ENCODE results near the gene OR6B1.

OR6B1 gene

DNA sequence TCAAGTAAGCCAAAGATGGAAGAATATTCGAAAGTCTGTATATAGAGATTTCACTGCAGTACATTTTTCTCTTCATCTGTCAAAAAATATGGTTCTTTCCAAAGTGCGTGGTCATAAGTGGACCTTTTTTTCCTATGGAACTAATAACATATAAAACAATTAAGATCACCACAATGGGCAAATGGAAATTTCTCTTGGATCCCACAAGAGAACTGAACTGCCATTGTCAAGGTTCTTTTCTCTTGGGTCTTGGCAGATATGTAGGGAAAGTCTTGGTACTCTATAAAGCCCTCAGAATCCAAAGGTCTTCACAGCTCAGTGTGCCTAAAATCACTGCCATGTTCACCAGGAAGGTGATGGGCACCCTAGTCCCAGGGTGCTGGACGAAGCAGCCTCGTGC lies at the start of gene OR6B1:
TSS of gene OR6B1 (plus strand) at position 301 of the 400 bp plus-strand sequence. CDS start 3,677 bp downstream, outside the sequence.
- no peak for DNase-seq

DNA sequence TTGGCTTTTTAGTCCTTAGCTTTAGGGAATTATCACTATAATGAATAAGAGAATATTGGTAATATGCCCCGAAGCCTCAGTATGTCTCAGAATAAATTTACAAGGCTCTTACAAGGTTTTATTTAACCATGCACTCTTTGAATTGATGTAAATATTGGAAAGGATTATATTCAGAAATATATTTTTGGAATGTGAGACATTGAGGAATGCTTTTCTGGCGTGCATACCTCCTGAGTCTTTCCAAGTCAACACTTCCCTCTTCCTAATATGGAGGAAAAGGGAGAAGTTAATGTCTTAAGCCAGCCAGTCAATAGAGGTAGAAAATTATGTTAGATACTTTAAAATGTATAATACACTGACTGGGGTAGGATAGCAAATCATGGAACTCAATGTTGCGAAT lies 46.7 kb upstream of the OR6B1 start:
- DNase-seq = no peak

DNA sequence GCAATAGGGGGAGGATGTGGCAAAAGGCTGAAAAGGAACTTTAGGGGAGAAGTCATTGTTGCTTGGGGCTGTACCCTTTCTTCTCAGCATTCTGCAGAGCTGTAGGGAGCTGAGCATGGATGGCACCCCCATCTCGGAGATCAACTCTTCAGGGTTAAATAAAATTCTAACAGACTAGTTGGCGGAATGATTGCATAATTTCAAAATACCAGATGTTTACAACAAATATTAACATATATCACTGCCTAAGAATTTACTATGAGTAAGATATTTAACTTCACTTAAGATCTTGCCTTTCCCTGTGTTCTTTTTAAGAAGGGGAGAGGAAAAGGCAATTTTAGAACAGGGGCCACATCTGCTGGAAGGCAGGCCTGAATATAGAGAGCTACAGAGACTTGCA lies 46.0 kb upstream of the OR6B1 start:
- no peak for DNase-seq

DNA sequence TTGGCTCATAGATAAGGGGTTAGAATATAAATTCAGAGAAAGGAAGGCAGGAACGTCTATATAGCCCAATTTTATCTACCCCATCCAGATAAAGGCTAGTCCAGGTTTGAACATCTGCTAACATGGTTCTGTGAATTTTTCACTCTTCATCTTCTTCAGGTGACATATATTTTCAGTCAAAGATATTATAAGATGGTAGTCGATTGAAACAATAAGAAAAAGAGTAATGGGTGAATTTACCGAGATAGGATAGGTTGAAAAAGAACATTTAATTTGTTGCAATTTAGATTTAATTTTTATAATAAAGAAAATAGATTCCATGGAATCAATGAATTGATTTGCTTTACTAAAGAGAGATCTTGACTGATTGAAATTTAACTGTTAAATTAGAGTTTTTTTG lies 45.6 kb upstream of the OR6B1 start, which contains the start of gene OR2F1:
TSS of gene OR2F1 (plus strand) at position 301 of the 400 bp plus-strand sequence. CDS start 5,127 bp downstream, outside the sequence.
- no peak for DNase-seq

DNA sequence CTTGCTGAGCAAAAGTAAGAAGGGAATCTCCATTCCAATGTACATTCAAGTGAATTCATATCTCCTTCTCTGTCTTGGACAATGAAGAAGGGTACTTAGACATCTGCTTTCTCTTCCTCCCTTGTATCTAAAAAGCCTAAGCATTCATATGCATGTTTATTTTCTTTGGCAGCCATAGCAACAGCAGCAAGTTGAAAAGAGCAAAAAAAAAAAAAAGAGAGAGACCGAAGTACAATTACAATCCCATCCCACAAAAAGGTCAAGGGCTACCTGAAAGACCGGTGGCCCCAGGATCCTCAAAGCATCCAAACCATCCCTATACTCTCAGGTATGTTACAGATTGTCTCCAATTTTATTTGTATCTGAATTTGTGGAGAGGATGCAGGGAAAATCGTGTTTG lies 41.3 kb upstream of the OR6B1 start:
- no peak for DNase-seq

DNA sequence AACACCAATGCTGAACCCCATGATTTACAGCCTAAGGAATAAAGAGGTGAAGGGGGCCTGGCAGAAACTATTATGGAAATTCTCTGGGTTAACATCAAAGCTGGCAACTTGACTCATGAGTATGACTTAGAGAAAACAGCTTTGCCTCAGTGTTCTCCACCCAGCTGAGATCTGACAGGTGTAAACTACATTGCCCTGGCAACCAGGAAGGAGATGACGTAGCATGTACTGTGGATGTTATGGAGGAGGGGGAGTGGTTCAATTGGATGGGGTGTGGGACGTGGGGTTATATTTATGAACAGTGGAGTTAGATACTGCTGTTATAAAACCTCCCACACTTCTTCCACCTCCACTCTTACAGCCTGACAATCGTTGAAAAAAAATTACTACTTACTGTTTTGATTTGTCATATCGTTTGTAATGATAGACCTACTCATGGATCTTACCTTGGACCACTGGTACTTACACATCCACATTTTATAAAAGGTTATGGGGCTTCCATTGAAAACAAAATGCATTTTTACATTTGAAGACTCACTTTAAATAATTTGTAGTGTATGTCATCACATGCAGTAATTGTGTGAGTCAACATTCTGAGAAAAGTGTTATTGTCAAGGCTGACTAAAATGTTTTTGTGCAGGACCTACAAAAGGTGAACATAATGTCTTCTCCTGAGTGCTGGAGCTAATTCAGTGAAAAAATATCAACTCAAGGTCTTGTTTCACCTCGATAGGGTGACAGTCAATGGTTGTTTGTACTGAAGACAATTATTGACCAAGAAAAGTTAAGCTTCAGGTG lies 39.1 kb upstream of the OR6B1 start:
- DNase-seq = no peak

DNA sequence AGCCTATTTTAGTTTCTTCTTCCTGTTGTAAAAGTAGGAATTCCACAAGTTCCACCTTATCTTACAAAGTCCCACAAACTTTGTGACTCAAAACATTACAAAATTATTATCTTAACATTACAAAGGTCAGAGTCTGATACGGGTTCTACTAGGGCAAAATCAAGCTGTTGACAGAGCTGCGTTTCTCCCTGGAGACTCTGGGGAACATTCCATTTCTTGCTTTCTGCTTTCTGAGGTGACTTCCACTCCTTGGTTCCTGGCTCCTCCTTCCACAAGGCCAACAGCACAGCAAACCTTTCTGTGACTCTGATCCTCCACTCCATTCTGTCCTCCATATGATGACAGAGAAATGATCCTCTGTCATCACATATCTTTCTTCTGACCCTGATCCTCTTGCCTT lies 34.8 kb upstream of the OR6B1 start:
- DNase-seq = no peak

DNA sequence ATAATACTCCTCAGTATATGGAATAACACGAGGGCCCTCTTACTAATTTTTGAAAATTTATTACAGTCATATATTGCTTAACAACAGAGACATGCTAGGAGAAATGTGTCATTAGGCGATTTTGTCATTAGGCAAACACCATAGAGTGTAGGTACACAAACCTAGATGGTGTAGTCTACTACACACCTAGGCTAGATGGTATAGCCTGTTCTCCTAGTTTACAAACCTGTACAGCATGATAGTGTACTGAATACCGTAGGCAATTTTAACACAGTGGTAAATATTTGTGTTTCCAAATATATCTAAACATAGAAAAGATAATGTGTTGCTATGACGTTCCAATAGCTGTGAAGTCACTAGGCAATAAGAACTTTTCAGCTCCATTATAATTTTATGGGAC lies 32.7 kb upstream of the OR6B1 start:
- no peak for DNase-seq

DNA sequence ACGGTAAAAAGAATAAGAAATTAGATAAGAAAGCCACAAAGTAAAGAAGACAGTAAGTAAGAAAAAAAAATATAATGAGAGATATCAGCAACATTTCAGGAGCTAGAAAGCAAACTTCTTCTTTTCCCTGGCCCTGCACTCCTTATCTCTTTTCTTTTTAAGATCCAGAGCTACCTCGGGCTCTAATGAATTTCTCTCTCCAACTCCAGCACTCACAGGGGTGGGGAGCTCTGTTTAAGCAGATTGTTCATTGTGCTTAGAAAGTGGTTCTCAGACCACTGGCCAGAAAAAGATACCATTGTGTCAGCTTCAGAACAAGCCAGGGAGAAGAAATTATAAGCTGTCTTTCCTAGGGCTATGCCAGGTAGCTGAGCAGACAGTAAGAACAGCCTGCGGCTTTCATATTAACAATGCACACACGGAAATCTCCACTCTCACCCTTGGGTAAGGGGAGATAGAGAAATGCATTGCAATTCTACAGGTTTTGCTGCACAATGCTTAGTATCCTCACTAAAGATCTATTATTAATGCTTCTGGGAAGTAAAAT lies 26.2 kb upstream of the OR6B1 start:
- no peak for DNase-seq

DNA sequence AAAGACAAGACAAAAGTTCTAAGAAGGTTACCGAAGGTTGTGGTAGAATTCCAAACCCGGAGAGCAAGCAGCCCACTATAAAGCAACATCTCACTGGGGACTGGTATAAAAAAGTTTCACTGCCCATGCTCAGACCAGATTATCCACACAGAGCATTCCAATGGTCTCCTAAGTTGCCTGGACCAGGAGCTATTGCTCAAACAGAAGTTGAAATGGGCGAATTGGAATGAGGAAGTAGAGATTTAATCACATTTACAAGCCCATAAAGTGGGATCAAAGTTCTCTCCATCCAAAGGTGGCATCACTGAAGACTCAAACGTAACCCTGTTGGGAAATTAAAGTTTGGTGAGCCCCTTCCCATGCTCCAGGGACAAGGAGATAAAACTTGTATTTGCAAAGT lies 25.7 kb upstream of the OR6B1 start:
- DNase-seq = no peak

DNA sequence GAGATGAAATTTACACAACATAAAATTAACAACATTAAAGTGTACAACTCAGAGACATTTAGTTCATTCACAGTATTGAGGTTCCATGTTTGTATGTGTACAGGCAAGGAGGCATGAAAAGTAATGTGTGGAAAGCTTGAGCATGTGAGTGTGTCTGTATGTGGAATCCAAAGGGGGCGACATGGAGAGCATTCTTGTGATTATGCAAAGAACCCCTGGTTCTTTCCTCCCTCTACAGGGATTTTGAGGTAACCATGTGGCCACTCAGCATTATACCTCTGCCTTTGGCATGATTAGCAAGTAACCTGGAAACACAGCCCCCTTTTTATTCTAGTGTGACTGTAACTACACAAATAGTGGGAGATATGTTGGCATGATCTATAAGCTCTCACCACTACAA lies 24.5 kb upstream of the OR6B1 start:
- no peak for DNase-seq

DNA sequence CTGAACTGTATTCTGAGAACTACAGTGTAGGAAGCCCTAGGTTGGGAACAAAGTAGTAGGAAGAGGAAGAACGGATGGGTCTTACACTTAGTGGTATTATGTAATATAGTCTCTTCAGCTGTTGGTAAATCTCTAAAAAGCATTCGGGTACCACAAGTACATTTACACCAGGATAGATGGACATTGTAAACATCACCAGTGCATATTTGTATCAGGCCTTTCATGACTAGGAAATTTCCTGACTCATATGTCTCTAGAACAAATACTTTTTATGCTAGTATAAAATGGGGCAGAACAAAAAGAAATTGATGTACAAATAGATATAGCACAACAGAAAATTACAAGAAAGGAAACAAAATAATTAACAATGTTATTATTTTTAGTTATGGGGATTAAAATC lies 21.5 kb upstream of the OR6B1 start:
- DNase-seq = no peak

DNA sequence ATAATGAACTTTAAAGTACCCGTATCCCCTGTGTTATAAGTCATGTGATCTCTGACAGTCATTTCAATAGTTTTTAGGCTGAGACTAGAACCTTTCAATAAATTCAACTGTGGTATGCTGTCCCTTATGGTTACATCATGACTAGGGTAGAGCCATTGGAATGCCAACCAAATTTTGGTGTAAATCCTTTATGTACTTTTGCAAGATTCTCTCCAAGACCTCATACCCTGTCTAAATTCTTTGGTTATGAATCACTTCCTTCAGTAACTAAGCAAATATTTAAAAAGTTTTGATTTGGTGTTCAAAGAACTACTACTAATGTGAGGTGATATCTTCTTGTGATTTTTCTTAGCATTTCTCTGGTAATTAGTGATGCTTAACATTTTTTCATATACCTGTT lies 20.8 kb upstream of the OR6B1 start:
- DNase-seq = no peak

DNA sequence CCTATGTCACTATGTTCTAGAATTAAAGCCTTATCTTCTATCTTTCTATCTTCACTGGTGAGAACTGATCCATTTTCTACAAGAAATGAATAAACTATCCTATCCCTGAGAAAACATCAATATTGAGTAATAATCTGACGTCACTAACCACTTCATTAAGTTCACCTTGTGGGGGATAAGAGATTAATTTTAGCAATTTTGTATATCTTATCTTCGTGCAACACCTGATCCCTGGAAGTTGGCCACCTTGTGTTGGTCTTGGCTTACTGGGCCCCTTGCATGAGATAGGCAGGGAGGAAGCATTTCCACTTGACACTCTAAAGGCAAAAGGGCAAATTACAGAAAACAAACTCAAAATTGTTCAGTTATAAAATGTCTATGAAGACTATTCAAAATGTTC lies 20.1 kb upstream of the OR6B1 start:
- no peak for DNase-seq

DNA sequence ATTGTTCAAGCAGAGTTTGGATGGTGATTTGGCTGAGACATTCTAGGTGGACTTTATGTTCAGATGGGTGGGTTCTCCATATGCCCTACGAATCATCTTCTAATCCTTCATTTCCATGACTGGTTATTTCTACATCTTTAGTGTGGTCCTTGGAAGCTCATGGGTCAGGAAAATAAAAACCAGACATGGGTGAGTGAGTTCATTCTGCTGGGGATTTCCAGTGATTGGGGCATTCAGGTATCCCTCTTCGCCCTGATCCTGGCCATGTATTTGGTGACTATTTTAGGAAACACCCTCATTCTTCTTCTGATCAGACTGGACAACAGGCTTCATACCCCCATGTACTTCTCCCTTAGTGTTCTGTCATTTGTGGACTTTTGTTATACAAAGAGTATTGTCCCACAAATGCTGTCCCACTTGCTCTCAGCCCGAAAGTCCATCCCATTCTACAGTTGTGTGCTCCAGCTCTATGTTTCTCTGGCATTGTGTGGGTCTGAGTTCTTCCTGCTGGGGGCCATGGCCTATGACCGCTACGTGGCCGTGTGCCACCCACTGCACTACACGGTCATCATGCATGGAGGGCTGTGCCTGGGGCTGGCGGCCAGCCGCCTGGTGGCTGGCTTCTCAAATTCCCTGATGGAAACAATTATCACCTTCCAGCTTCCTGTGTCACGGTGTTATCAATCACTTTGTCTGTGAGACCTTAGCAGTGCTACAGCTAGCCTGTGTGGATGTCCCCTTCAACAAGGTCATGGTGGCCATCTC lies 19.2 kb upstream of the OR6B1 start:
- no peak for DNase-seq

DNA sequence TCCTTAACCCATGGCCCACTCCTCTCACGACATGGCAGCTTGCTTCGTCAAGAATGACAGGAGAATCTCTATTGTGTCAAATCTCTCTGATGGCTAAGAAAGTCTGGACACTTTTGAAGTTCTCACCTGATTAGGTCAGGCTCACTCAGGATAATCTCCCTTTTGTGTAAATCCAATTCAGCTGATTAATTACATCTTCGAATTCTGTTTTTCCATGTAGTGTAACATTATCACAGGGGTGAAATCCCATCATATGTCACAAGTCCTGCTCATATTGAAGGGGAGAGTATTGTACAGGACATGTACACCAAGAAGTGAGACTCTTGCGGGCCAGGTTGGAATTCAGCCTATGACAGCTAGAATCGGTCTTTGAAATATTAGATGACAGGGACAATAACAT lies 16.2 kb upstream of the OR6B1 start:
- DNase-seq = no peak

DNA sequence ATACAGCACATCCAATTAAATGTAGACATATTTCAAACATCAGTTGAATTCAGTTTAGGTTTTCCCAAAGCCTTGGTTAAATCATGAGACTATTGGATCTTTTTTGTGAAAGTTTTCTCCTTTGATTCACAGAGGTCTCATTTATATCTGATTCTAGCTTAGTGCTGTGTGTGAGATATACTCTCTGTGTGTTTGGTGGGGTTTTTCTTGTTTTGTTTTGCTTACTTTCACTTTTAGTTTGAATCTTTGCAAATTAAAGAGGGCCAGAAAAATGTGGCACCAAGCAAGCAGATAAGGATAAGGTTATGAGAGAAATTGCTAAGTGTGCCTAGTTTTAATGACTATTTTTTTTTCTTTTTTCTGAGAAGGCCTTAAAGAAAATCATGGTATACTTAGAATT lies 12.6 kb upstream of the OR6B1 start:
- no peak for DNase-seq

DNA sequence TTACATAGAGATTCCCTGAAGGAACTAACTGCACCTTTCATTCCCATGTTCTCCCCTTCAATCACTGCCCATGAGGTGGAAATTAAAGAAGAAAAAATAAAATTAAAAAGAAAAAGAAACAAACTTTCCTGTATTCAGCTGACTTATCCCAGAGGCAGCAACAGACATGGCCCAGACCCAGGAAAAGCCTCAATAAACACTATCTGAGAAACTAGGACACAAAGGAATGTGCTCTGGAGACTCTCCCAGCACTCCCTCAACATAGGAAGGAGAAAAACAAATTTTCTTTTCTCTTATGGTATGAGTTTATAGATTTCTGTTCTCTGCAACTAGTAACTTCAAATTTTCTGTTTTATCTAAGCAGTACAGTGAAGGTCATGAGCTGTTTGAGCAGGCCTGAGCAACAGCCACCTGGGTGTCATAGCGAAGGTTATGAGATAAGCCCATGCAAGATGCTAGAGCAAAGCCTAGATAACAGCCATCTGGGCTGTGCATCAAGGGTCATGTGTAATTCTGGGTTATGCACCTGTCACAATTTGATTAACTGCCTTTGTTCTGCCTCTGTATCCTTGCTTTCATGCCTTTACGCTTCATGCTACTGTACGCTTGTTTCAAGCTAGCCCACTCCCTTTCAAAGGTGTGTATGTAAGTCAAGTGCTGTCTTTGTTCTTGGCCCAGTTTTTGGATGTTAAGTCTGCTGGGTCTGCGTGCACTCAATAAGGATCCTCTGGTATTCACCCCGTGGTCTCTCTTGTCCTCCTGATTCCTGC lies 11.0 kb upstream of the OR6B1 start:
- DNase-seq = no peak

DNA sequence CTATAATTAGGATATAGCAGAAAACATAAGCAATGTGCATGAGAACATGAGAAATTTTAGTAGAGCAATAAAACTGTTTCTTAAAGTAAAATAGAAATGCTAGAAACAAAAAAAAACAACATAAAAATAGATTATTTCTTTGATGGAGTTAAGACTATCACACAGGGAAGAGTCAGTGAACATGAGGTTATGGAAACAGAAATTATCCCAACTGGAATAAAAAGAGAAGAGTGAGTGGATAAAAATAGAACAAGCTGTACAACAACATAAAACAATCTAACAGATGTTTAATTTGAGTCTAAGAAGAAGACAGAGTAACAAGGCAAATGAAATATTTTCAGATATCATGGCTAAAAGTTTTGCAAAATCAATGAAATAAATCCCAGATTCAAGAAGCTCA lies 7.5 kb upstream of the OR6B1 start:
- no peak for DNase-seq

DNA sequence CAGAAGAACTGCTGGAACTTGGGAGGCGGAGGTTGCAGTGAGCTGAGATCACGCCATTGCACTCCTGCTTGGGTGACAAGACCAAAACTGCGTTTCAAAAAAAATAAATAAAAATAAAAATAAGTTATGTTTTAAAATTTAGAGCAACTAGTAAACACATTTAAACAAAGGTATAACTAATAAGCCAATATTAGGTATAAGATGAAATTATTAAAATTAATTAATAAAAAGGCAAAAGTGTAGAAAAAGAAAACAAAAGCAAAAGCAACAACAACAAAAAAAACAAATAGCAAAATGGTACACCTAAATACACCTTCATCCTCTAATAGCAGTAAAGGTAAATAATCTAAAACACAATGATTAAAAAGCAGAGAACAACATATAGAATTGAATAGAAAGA lies 6.2 kb upstream of the OR6B1 start:
- no peak for DNase-seq

DNA sequence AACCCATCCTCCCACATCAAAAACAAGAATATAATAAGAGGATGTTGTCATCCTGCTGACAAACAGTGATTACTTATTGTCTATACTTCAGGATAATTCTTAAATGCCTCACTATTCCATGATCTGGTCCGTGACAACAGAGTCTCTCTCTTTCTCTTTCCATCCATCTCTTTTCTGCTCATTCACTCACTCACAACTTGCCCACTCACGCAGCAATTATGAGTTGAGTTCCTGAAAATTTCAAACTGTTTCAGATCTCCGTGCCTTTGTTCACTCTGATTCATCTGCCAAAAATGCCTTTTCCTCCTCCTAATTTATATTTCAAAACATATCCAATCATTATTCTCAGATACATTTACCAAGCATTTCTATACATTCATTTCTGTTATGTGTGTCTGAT lies 1.4 kb downstream of the OR6B1 start:
- DNase-seq = no peak

DNA sequence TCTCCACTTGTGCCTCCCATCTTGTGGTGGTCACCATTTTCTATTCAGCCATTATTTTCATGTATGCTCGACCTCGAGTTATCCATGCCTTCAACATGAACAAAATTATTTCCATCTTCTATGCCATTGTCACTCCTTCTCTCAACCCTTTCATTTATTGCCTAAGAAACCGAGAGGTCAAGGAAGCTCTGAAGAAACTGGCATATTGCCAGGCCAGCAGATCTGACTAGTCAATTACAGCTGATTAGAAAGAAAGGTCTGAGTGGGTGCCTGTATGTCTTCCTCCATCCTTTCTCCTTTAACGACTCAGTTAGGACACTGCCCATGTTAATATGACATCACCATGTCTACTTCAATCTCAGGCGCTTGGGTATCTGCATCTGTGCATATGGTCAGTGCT lies 4.6 kb downstream of the OR6B1 start:
- no peak for DNase-seq

DNA sequence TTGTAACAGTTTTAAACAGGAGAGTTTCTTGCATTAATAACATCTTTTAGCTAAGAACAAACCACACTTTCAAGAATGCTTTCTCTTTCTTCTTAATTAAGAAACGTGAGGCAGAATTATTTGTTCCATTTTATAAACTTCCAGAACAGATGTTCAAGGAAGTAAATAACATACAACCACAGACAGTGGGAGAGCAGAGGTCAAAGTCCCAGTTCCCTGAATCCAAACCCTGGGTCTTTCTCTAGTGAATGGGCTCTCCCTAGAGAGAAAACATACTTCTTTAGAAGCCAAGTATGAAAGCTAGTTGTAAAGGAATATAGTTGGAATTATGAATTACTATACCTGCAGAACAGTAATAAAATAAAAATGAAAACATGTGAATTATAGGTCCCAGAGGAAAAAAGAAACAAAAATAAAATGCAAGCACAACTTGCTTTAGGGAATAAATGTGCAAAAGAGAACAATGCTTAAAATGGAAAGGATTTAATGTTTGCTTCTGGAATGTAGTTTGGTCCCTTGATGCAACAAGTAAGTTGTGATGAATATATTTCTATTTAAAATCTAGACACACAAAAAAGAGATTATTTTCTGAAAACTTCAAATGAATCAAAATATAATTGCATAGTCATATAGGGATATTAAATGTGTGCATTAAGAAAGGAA lies 6.0 kb downstream of the OR6B1 start:
- no peak for DNase-seq
